HepG2 (cell line): ENCODE results near the gene SFRP2. TPM values are rescaled to one million over a fixed set of nuclear protein-coding genes. Genes with fewer than 3 reads are reported as not detected.

Source experiments
- ATAC-seq: fragments of 200-7000 bp; cut with Tn5 transposase; 3 replicates; pipeline ENCODE4 v1.9.1; 2020; ENCODE audit warnings: mild to moderate bottlenecking, moderate library complexity
- BruUV-seq: library from RNA; stranded (reverse); fragments of 400-500 nt; replicated peaks from 2 replicates; lab custom pipeline; 2021; lab: Mats Ljungman, UMichigan
- CTCF ChIA-PET: fragments of 300-600 bp; formaldehyde crosslinking; extraction: SDS; loops from one replicate; lab custom pipeline; 2021; ENCODE audit warnings: low total read pairs, inconsistent platforms, low intra/inter-chr PET ratio; lab: Yijun Ruan, JAX
- POLR2A ChIA-PET: fragments of 350-600 bp; sonication (Branson Sonifier 250); formaldehyde crosslinking; loops from one replicate; lab custom pipeline; 2020; ENCODE audit warnings: antibody characterized with exemption, inconsistent platforms; lab: Yijun Ruan, JAX
- DNase-seq: peaks from one replicate; pipeline ENCODE4 v3.0.0-alpha.2; 2015; ENCODE audit warnings: low spot score
- FAIRE-seq: peaks from 3 replicates; lab custom pipeline; 2011; peaks lifted over from hg19 to GRCh38; lab: Jason Lieb, UNC
- H2AFZ ChIP-seq: one replicate; pipeline ENCODE4 v1.6.1; 2011; ENCODE audit warnings: low read length, inconsistent platforms
- H3K27ac ChIP-seq: fragments of 300-600 bp; 3 replicates; pipeline ENCODE4 v1.8.0; 2011; ENCODE audit warnings: mixed run types, mild to moderate bottlenecking, mixed read lengths, low read length, inconsistent platforms; ENCODE audit not compliant: insufficient read depth; ENCODE audit errors: extremely low read length
- H3K27me3 ChIP-seq, 2 experiments: fragments of 200-600 bp in 1 of 2; 2 replicates in 1 of 2; 3 replicates in 1 of 2; pipeline versions ENCODE4 v1.6.0 to v1.8.0; 2011; ENCODE audit warnings: low read length in 2 of 2, mild to moderate bottlenecking in 2 of 2, moderate library complexity in 2 of 2, inconsistent platforms in 1 of 2; ENCODE audit not compliant: insufficient read depth in 2 of 2, control insufficient read depth in 1 of 2
- H3K36me3 ChIP-seq, 2 experiments: fragments of 200-600 bp in 1 of 2; replicated peaks in 1 of 2; 2 replicates in 1 of 2; 3 replicates in 1 of 2; pipeline versions ENCODE4 v1.5.1 to v1.8.0; 2011; ENCODE audit warnings: low read length in 2 of 2, inconsistent platforms in 1 of 2; ENCODE audit not compliant: insufficient read depth in 2 of 2, control insufficient read depth in 1 of 2
- H3K4me1 ChIP-seq: 2 replicates; pipeline ENCODE4 v1.5.1; 2012; ENCODE audit warnings: low read length, inconsistent platforms; ENCODE audit not compliant: insufficient read depth
- H3K4me2 ChIP-seq: 2 replicates; pipeline ENCODE4 v1.6.0; 2011; ENCODE audit warnings: low read depth, low read length, inconsistent platforms
- H3K4me3 ChIP-seq, 3 experiments: fragments of 200-600 bp in 1 of 3; sonication (generic), shearing (Covaris generic) in 1 of 3; replicated peaks in 1 of 3; 2 replicates each; pipeline ENCODE4 v1.5.1; 2011 to 2016; ENCODE audit warnings: low read length in 3 of 3, inconsistent platforms in 2 of 3, low read depth in 2 of 3, mild to moderate bottlenecking in 2 of 3, control low read depth in 1 of 3, mixed read lengths in 1 of 3; ENCODE audit not compliant: insufficient read depth in 1 of 3
- H3K79me2 ChIP-seq: one replicate; pipeline ENCODE4 v1.6.1; 2011; ENCODE audit warnings: low read length, inconsistent platforms; ENCODE audit not compliant: insufficient read depth
- H3K9ac ChIP-seq: 2 replicates; pipeline ENCODE4 v1.6.0; 2011; ENCODE audit warnings: mild to moderate bottlenecking, low read depth, low read length, inconsistent platforms; ENCODE audit not compliant: insufficient read depth
- H3K9me3 ChIP-seq: 2 replicates; pipeline ENCODE4 v1.5.1; 2012; ENCODE audit warnings: mild to moderate bottlenecking, low read length
- H4K20me1 ChIP-seq: 2 replicates; pipeline ENCODE4 v1.6.0; 2011; ENCODE audit warnings: inconsistent platforms, mild to moderate bottlenecking, low read length, moderate library complexity; ENCODE audit not compliant: insufficient read depth
- GABPB1 ChIP-seq: IDR thresholded peaks from 2 replicates; pipeline ENCODE4 v1.6.1; 2016; ENCODE audit warnings: mild to moderate bottlenecking, missing genetic modification reagents, moderate library complexity, missing compliant biosample characterization
- KLF13 ChIP-seq: sonication (generic); formaldehyde crosslinking; IDR thresholded peaks from 2 replicates; pipeline ENCODE4 v1.4.0; 2020; ENCODE audit warnings: mild to moderate bottlenecking, missing genetic modification reagents
- NR2F2 ChIP-seq: IDR thresholded peaks from 2 replicates; pipeline ENCODE4 v1.6.1; 2012; ENCODE audit warnings: low read depth, inconsistent platforms, borderline replicate concordance
- SOX6 ChIP-seq, 2 experiments: fragments of 450-650 bp in 1 of 2; sonication (generic) in 1 of 2; formaldehyde crosslinking in 1 of 2; IDR thresholded peaks; 2 replicates each; pipeline versions ENCODE4 v1.4.0 to v1.6.1; 2017 to 2020; ENCODE audit warnings: antibody characterized with exemption in 1 of 2, mild to moderate bottlenecking in 1 of 2, missing genetic modification reagents in 1 of 2
- SRSF4 ChIP-seq: fragments of 200-400 bp; formaldehyde crosslinking; IDR thresholded peaks from one replicate; pipeline ENCODE4 v1.6.1; 2018; ENCODE audit warnings: mild to moderate bottlenecking, low read depth, low read length, moderate library complexity; ENCODE audit not compliant: poor library complexity, severe bottlenecking
- SUZ12 ChIP-seq: fragments of 150-350 bp; IDR thresholded peaks from 2 replicates; pipeline ENCODE4 v1.6.1; 2014; ENCODE audit warnings: low read depth, low read length
- TBX2 ChIP-seq: sonication (generic); formaldehyde crosslinking; IDR thresholded peaks from 2 replicates; pipeline ENCODE4 v1.5.0; 2020; ENCODE audit warnings: missing genetic modification reagents, mild to moderate bottlenecking, borderline replicate concordance
- THYN1 ChIP-seq: sonication (generic); formaldehyde crosslinking; IDR thresholded peaks from 2 replicates; pipeline ENCODE4 v1.8.1; 2023; ENCODE audit warnings: low read depth, mild to moderate bottlenecking, moderate library complexity, missing genetic modification reagents, borderline replicate concordance
- ZNF232 ChIP-seq: sonication (generic); formaldehyde crosslinking; IDR thresholded peaks from 2 replicates; pipeline ENCODE4 v1.4.0; 2020; ENCODE audit warnings: missing genetic modification reagents, borderline replicate concordance
- ZNF674 ChIP-seq: sonication (generic); formaldehyde crosslinking; IDR thresholded peaks from 2 replicates; pipeline ENCODE4 v1.5.0; 2020; ENCODE audit warnings: low read depth, mild to moderate bottlenecking, missing genetic modification reagents
- ZNF790 ChIP-seq: sonication (generic); formaldehyde crosslinking; IDR thresholded peaks from 2 replicates; pipeline ENCODE4 v1.8.0; 2022; ENCODE audit warnings: missing genetic modification reagents, mild to moderate bottlenecking, borderline replicate concordance
- WGBS: methylation state at CpG from one replicate; pipeline ENCODE4 v1.1.6; 2017; ENCODE audit warnings: low lambda C conversion rate; 5-methylcytosine and 5-hydroxymethylcytosine counted together
- in situ Hi-C: cut with HindIII; loops from 2 replicates; pipeline ENCODE4 v1.10.0; 2017; ENCODE audit warnings: low pct_unique_long_range_greater_than_20kb; ENCODE audit not compliant: extremely low pct_ligation_motif_present
- intact Hi-C: fragments of 100-400 bp; cut with micrococcal nuclease; formaldehyde crosslinking; loops from one replicate; pipeline ENCODE4 v1.10.0; 2022; ENCODE audit not compliant: unreplicated experiment
- polyA plus RNA-seq, 8 experiments: library from polyadenylated mRNA; depleted of rRNA in 3 of 8; stranded (reverse) in 7 of 8; unstranded in 1 of 8; fragments of >200 nt; fragmentation: Illumina TruSeq in 4 of 8; extraction: Trizol in 4 of 8; gene quantifications; 2 replicates each; pipeline versions ENCODE4 v1.2.1 to v1.2.3, GENCODE V29; 2011 to 2016; ENCODE audit warnings: low read depth in 4 of 8, missing spikeins in 1 of 8, mixed read lengths in 1 of 8; ENCODE audit not compliant: insufficient read depth in 1 of 8
- total RNA-seq, 5 experiments: library from RNA; depleted of rRNA; stranded (reverse); fragments of >200 nt; fragmentation: Illumina TruSeq; extraction: Trizol; gene quantifications; 2 replicates each; pipeline ENCODE4 v1.2.3, GENCODE V29; 2016; ENCODE audit warnings: low read depth in 1 of 5
- TF ChIP-seq, protein P1 (sequence below): sonication (generic); formaldehyde crosslinking; IDR thresholded peaks from 2 replicates; pipeline ENCODE4 v1.5.1; 2020; ENCODE audit warnings: mild to moderate bottlenecking, moderate library complexity, missing genetic modification reagents
- TF ChIP-seq, protein P2 (sequence below): sonication (generic); formaldehyde crosslinking; IDR thresholded peaks from 2 replicates; pipeline ENCODE4 v1.9.0; 2021; ENCODE audit warnings: mild to moderate bottlenecking, missing genetic modification reagents

Gene SFRP2
- total and polyA plus RNA-seq, 2 of the 13 experiments (the other 11 are each of a cell fraction or from before 2014, with no cell fraction given) = not detected

DNA sequence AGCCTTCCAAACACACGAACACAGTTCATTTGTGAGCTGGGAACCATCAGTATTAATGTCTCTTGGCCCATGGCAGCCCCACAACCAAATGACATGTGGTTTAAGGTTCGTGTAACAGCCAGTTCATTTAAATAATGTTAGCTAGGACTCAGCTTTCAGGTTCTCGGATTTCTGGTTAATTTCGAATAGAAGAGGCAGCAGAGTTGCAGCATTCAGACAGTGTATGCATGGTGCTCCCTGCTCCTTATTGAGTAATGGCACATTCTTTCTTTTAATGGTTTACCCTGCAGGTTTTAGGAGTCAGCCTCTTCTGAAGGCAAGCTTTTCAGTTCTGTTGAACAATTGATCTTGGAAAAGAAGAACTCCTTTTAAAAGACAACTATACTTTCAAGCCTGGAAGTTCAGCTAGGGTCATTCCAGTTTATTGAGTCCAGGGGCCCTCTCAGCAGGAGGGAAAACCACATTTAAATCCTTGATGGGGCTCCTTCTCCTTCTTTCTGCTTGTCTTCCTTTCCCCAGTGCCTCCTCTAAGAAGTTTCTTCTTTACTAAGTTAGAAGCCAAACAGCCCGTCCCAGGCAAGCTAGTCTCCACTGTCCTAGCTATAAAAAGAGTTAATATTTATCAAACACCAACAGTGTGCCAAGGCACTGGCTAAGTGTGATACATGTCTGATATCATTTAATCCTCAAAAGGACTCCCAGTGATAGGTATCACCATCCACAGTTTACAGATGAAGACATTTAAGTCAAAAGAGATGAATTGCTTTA, 24.1 kb downstream of the SFRP2 start:
- 0% methylated on average over 5 of the region's 5 CpGs for WGBS
- Histone ChIP-seq H3K79me2 (no peaks in the 10 kb centered on the region), H3K4me2 (no peak overlapping the region), H3K4me3 (no peak overlapping the region), H2AFZ (no peak overlapping the region), H3K27me3 (peaks cover 0 to 4% of the 10 kb centered on the region in 2 experiments; a peak in 1 of 5 replicates), H3K4me1 (no peaks in the 10 kb centered on the region), H3K27ac (no peak overlapping the region), H3K9ac (no peak overlapping the region), H3K36me3 (no peaks in the 10 kb centered on the region)
- ChIA-PET CTCF (no interaction called here), POLR2A (no interaction called here)
- DNase-seq (no peak), FAIRE-seq (no peak)
- in situ Hi-C loops (no loop called here), intact Hi-C loops (no loop called here)
- BruUV-seq = no TSS peak
- TF ChIP-seq, protein P1, sequence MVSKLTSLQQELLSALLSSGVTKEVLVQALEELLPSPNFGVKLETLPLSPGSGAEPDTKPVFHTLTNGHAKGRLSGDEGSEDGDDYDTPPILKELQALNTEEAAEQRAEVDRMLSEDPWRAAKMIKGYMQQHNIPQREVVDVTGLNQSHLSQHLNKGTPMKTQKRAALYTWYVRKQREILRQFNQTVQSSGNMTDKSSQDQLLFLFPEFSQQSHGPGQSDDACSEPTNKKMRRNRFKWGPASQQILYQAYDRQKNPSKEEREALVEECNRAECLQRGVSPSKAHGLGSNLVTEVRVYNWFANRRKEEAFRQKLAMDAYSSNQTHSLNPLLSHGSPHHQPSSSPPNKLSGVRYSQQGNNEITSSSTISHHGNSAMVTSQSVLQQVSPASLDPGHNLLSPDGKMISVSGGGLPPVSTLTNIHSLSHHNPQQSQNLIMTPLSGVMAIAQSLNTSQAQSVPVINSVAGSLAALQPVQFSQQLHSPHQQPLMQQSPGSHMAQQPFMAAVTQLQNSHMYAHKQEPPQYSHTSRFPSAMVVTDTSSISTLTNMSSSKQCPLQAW = no peak
- no peak for TF ChIP-seq ZNF674
- TF ChIP-seq ZNF790 (CRISPR knock-in tag) = no peak
- TF ChIP-seq GABPB1 = no peak
- no peak for TF ChIP-seq SRSF4
- TF ChIP-seq SOX6 (IDR thresholded peaks at IDR 0.05) = no peak
- no peak for TF ChIP-seq SOX6 (CRISPR knock-in tag; IDR thresholded peaks at IDR 0.05)
- TF ChIP-seq ZNF232 (CRISPR knock-in tag) = no peak
- TF ChIP-seq TBX2 (CRISPR knock-in tag) = no peak
- TF ChIP-seq THYN1 (CRISPR knock-in tag) = no peak
- TF ChIP-seq SUZ12 = no peak
- TF ChIP-seq, protein P2, sequence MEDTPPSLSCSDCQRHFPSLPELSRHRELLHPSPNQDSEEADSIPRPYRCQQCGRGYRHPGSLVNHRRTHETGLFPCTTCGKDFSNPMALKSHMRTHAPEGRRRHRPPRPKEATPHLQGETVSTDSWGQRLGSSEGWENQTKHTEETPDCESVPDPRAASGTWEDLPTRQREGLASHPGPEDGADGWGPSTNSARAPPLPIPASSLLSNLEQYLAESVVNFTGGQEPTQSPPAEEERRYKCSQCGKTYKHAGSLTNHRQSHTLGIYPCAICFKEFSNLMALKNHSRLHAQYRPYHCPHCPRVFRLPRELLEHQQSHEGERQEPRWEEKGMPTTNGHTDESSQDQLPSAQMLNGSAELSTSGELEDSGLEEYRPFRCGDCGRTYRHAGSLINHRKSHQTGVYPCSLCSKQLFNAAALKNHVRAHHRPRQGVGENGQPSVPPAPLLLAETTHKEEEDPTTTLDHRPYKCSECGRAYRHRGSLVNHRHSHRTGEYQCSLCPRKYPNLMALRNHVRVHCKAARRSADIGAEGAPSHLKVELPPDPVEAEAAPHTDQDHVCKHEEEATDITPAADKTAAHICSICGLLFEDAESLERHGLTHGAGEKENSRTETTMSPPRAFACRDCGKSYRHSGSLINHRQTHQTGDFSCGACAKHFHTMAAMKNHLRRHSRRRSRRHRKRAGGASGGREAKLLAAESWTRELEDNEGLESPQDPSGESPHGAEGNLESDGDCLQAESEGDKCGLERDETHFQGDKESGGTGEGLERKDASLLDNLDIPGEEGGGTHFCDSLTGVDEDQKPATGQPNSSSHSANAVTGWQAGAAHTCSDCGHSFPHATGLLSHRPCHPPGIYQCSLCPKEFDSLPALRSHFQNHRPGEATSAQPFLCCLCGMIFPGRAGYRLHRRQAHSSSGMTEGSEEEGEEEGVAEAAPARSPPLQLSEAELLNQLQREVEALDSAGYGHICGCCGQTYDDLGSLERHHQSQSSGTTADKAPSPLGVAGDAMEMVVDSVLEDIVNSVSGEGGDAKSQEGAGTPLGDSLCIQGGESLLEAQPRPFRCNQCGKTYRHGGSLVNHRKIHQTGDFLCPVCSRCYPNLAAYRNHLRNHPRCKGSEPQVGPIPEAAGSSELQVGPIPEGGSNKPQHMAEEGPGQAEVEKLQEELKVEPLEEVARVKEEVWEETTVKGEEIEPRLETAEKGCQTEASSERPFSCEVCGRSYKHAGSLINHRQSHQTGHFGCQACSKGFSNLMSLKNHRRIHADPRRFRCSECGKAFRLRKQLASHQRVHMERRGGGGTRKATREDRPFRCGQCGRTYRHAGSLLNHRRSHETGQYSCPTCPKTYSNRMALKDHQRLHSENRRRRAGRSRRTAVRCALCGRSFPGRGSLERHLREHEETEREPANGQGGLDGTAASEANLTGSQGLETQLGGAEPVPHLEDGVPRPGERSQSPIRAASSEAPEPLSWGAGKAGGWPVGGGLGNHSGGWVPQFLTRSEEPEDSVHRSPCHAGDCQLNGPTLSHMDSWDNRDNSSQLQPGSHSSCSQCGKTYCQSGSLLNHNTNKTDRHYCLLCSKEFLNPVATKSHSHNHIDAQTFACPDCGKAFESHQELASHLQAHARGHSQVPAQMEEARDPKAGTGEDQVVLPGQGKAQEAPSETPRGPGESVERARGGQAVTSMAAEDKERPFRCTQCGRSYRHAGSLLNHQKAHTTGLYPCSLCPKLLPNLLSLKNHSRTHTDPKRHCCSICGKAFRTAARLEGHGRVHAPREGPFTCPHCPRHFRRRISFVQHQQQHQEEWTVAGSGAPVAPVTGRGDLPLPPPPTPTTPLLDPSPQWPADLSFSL (CRISPR knock-in tag) = no peak
- TF ChIP-seq NR2F2 = no peak
- TF ChIP-seq KLF13 (CRISPR knock-in tag) = no peak
- TF ChIP-seq, all 625 proteins: peak for 0
- Histone ChIP-seq H4K20me1 (no peaks in the 10 kb centered on the region), H3K9me3 (no peaks in the 10 kb centered on the region)
- ATAC-seq = no peak
